A549 treated with DMSO at 1 μM for 4 hours (cell line): Measurements from ENCODE around the gene CNN1. TPM values are rescaled to one million over a fixed set of nuclear protein-coding genes. Genes with fewer than 3 reads are reported as not detected.

Experiments used
- total RNA-seq: library from RNA; stranded (reverse); fragments of 200-300 nt; extraction: Qiagen RNA extraction; gene quantifications from 5 replicates; pipeline ENCODE4 v1.2.3, GENCODE V29; 2022; ENCODE audit warnings: low read depth

The CNN1 gene
- total RNA-seq, result 0.28 to 0.56 TPM (median 0.44 TPM) in 5 replicates

GRCh38 chr19:11538232-11539036, at the start of gene CNN1:
Gene CNN1 (plus strand): TSS chr19:11538851. CDS start chr19:11538928, 77 bp downstream.

GRCh38 chr19:11505504-11506100, 33.0 kb upstream of the CNN1 start, which contains the start of gene ZNF653:
Gene ZNF653 (minus strand): TSS chr19:11505839. CDS start chr19:11505786, 53 bp downstream.

GRCh38 chr19:11528551-11529341, 9.9 kb upstream of the CNN1 start, which contains the start of gene ECSIT:
Gene ECSIT (minus strand): TSS chr19:11529134. CDS start chr19:11519170, 9,964 bp downstream.

GRCh38 chr19:11558881-11559828, 20.5 kb downstream of the CNN1 start, which contains the start of gene ELOF1:
Gene ELOF1 (minus strand): TSS chr19:11559230. CDS start chr19:11554347, 4,883 bp downstream.

GRCh38 chr19:11577451-11578257, 39.0 kb downstream of the CNN1 start, which contains the start of gene ACP5:
Gene ACP5 (minus strand): TSS chr19:11577645. CDS start chr19:11577317, 328 bp downstream.

GRCh38 chr19:11597202-11598102, 58.8 kb downstream of the CNN1 start, which contains the start of gene ZNF627:
Gene ZNF627 (plus strand): TSS chr19:11597483. CDS start chr19:11597628, 145 bp downstream.

Other genes starting within 250 kb of the CNN1 start
- not detected in 5 replicates for gene TSPAN16, start 242.7 kb upstream of the CNN1 start, total RNA-seq
- gene RAB3D, start 199.2 kb upstream of the CNN1 start, total RNA-seq, result 2.5 to 3.9 TPM (median 3.0 TPM) in 5 replicates
- gene TMEM205, start 192.6 kb upstream of the CNN1 start, total RNA-seq, result 98.1 to 128 TPM (median 106 TPM) in 5 replicates
- gene CCDC159, start 192.3 kb upstream of the CNN1 start, total RNA-seq, result 4.4 to 7.7 TPM (median 5.0 TPM) in 5 replicates
- 8.3 to 11.2 TPM (median 10.5 TPM) in 5 replicates for gene PLPPR2, start 183.4 kb upstream of the CNN1 start, total RNA-seq
- gene SWSAP1, start 164.2 kb upstream of the CNN1 start, total RNA-seq, result 1.7 to 2.7 TPM (median 2.3 TPM) in 5 replicates
- 3.7 to 5.8 TPM (median 4.7 TPM) in 5 replicates for gene EPOR, start 154.5 kb upstream of the CNN1 start, total RNA-seq
- 0.67 to 2.7 TPM (median 2.0 TPM) in 5 replicates for gene RGL3, start 119.5 kb upstream of the CNN1 start, total RNA-seq
- 0.80 to 1.7 TPM (median 1.1 TPM) in 5 replicates for gene ODAD3, start 103.7 kb upstream of the CNN1 start, total RNA-seq
- 246 to 281 TPM (median 260 TPM) in 5 replicates for gene PRKCSH, start 103.2 kb upstream of the CNN1 start, total RNA-seq
- gene ELAVL3, start 57.8 kb upstream of the CNN1 start, total RNA-seq, result 0.02 to 0.12 TPM (median 0.06 TPM) in 4 of 5 replicates, not detected in the other
- gene ZNF653, start 33.0 kb upstream of the CNN1 start, total RNA-seq, result 4.3 to 5.4 TPM (median 4.7 TPM) in 5 replicates
- gene ECSIT, start 9.7 kb upstream of the CNN1 start, total RNA-seq, result 30.1 to 36.2 TPM (median 32.5 TPM) in 5 replicates
- 89.9 to 117 TPM (median 98.9 TPM) in 5 replicates for gene ELOF1, start 20.4 kb downstream of the CNN1 start, total RNA-seq
- 0.16 to 0.66 TPM (median 0.17 TPM) in 3 of 5 replicates, not detected in the others for gene ACP5, start 38.8 kb downstream of the CNN1 start, total RNA-seq
- gene ZNF627, start 58.6 kb downstream of the CNN1 start, total RNA-seq, result 2.9 to 4.8 TPM (median 4.1 TPM) in 5 replicates
- 2.6 to 3.3 TPM (median 3.0 TPM) in 5 replicates for gene ZNF823, start 200.1 kb downstream of the CNN1 start, total RNA-seq
- not detected in 5 replicates for gene ZNF441, start 228.1 kb downstream of the CNN1 start, total RNA-seq